Left ventricle myocardium superior (tissue), 1 donor: ENCODE results near the gene AAMDC. TPM values are rescaled to one million over a fixed set of nuclear protein-coding genes. Genes with fewer than 3 reads are reported as not detected.

Experiments used
- total RNA-seq: library from RNA; stranded (reverse); fragmentation: NEBNext Ultra II Directional; extraction: Animal tissue kit (Norgen Biotek cat#: 25700); gene quantifications from one replicate; pipeline ENCODE4 v1.2.1, GENCODE V29; 2021
- donor health status: DM: no; HTN: yes; CAD: no; lungs with severe emphysema.

The AAMDC gene
- total RNA-seq, 1 donor from 2014 or later: 117 TPM

Other genes starting within 250 kb of the AAMDC start
- 0.87 TPM for gene AQP11, start 231.2 kb upstream of the AAMDC start, total RNA-seq
- 74.9 TPM for gene CLNS1A, start 183.3 kb upstream of the AAMDC start, total RNA-seq
- 42.7 TPM for gene RSF1, start 422 bp upstream of the AAMDC start, total RNA-seq
- gene INTS4, start 173.5 kb downstream of the AAMDC start, total RNA-seq: 14.5 TPM
- gene KCTD14, start 202.1 kb downstream of the AAMDC start, total RNA-seq: 0.15 TPM
- 1.1 TPM for gene THRSP, start 242.7 kb downstream of the AAMDC start, total RNA-seq